Right hindlimb (tissue), 1 donor: ENCODE measurements around the gene NR2C2.
"Not testable (repeated sequence)": the region's sequence is repeated elsewhere in the genome, so short reads cannot be mapped to it uniquely, and the experiment has no call there.

Experiments used
- DNase-seq: peaks from one replicate; pipeline ENCODE4 v3.0.0-alpha.2; 2018

NR2C2 gene

GRCh38 chr3:14947100-14947885 is at the start of gene NR2C2:
TSS of gene NR2C2 (plus strand) at chr3:14947583. CDS start at chr3:15003915, 56,332 bp downstream.
- peak; percentile 90 for DNase-seq

- DNase-seq = no peak
Observed at GRCh38 chr3:14898929-14899328, 48.5 kb upstream of the NR2C2 start.

- no peak for DNase-seq
Observed at GRCh38 chr3:14899993-14900618, 47.3 kb upstream of the NR2C2 start.

- no peak for DNase-seq
Observed at GRCh38 chr3:14900881-14901873, 46.2 kb upstream of the NR2C2 start.

- DNase-seq = peak; percentile 91
Observed at GRCh38 chr3:14902719-14903118, 44.7 kb upstream of the NR2C2 start.

GRCh38 chr3:14903501-14903900 is 43.9 kb upstream of the NR2C2 start:
- not testable (repeated sequence) for DNase-seq

- no peak for DNase-seq
Observed at GRCh38 chr3:14905055-14905657, 42.2 kb upstream of the NR2C2 start.

GRCh38 chr3:14906355-14906971 is 40.9 kb upstream of the NR2C2 start:
- DNase-seq = no peak

- DNase-seq = peak; percentile 45
Observed at GRCh38 chr3:14907043-14907966, 40.1 kb upstream of the NR2C2 start.

- no peak for DNase-seq
Observed at GRCh38 chr3:14909250-14909649, 38.1 kb upstream of the NR2C2 start.

- DNase-seq = no peak
Observed at GRCh38 chr3:14911651-14912050, 35.7 kb upstream of the NR2C2 start.

GRCh38 chr3:14913071-14913925 is 34.1 kb upstream of the NR2C2 start:
- no peak for DNase-seq

- no peak for DNase-seq
Observed at GRCh38 chr3:14913926-14914778, 33.2 kb upstream of the NR2C2 start.

GRCh38 chr3:14914779-14915117 is 32.6 kb upstream of the NR2C2 start:
- DNase-seq = no peak

GRCh38 chr3:14915636-14916222 is 31.7 kb upstream of the NR2C2 start:
- no peak for DNase-seq

GRCh38 chr3:14918356-14918860 is 29.0 kb upstream of the NR2C2 start:
- DNase-seq = no peak

- no peak for DNase-seq
Observed at GRCh38 chr3:14920536-14920935, 26.8 kb upstream of the NR2C2 start.

- DNase-seq = peak; percentile 91
Observed at GRCh38 chr3:14921034-14921616, 26.3 kb upstream of the NR2C2 start.
